Thyroid gland (tissue), 4 donors: ENCODE data around the gene BCAS3.

ENCODE experiments used
- POLR2A ChIP-seq, 2 donors: fragments of 450-650 bp; IDR thresholded peaks; one replicate each; pipeline ENCODE4 v1.6.1; 2017; ENCODE audit warnings: antibody characterized with exemption in 2 of 2, mild to moderate bottlenecking in 2 of 2, moderate library complexity in 1 of 2
- TF ChIP-seq, protein P1 (sequence below), 6 experiments: fragments of 200-600 bp in 3 of 6; fragments of 450-650 bp in 3 of 6; sonication (generic) in 3 of 6; IDR thresholded peaks; one replicate each; pipeline ENCODE4 v1.5.1; 2016 to 2019; ENCODE audit warnings: antibody characterized with exemption in 6 of 6, mild to moderate bottlenecking in 2 of 6, inconsistent platforms in 1 of 6, moderate library complexity in 1 of 6

DNA sequence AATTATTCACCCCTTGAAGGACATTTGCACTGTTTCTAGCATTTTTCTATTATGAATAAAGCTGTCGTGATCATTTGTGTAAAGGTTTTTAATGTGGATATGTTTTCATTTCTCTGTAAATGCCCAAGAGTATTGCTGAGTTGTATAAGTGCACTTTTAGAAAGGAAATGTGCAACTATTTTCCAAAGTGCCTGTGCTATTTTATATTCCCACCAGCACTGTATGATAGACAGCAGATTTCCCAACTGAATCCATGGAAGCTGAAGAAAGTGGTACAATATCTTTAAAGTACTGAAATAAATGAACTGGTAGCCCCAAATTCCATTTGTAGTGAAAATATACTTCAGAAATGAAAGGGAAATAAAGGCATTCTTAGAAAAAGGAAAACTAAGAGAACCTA, 238.4 kb downstream of the BCAS3 start:
- TF ChIP-seq, protein P1, sequence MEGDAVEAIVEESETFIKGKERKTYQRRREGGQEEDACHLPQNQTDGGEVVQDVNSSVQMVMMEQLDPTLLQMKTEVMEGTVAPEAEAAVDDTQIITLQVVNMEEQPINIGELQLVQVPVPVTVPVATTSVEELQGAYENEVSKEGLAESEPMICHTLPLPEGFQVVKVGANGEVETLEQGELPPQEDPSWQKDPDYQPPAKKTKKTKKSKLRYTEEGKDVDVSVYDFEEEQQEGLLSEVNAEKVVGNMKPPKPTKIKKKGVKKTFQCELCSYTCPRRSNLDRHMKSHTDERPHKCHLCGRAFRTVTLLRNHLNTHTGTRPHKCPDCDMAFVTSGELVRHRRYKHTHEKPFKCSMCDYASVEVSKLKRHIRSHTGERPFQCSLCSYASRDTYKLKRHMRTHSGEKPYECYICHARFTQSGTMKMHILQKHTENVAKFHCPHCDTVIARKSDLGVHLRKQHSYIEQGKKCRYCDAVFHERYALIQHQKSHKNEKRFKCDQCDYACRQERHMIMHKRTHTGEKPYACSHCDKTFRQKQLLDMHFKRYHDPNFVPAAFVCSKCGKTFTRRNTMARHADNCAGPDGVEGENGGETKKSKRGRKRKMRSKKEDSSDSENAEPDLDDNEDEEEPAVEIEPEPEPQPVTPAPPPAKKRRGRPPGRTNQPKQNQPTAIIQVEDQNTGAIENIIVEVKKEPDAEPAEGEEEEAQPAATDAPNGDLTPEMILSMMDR (IDR thresholded peaks at IDR 0.05), result no peak
- no peak for TF ChIP-seq POLR2A (IDR thresholded peaks at IDR 0.05)
